Measurements from ENCODE around the gene APOL4. TPM values are rescaled to one million over a fixed set of nuclear protein-coding genes. Genes with fewer than 3 reads are reported as not detected.
"Not testable (repeated sequence)": the region's sequence is repeated elsewhere in the genome, so short reads cannot be mapped to it uniquely, and the experiment has no call there.

Gene APOL4
- total RNA-seq, 2 experiments from 2014 or later, result 0.53 to 0.67 TPM

DNA sequence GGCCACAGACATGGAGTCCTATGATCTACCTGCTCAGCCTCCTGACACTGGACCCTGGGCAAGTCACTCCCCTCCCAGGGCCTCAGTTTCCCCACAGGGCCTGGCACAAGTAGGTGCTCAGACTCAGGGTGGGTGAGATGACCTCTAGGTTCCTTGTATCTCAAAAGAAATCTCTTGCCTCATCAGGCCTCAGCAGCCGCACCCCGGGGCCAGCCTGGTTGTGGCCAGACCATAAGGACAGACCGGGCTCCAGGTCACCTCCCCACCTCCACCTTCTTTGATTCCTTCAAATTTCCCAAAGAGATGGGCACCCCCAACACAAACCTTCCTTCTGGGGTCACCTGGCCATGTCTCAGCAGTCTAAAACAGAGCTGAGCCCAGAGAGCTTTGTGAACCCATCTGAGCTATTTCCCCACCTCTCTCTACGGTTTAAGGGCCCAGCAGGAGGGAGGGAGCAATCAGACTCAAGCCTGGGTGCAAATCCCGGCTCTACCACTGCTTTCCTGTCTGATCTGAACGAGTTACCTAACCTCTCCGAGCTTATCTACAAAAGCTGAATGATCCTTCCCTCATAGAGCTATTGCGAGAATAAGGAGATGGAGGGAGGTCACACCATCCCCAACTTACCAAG is 2.5 kb upstream of the APOL4 start:
- intact Hi-C loops (cut with micrococcal nuclease), result no loop called here
- no peaks in the 10 kb centered on the region for H3K4me1 Mint-ChIP-seq (ENCODE audit: low read depth)
- peaks cover under 1% of the 10 kb centered on the region for H3K9me3 Mint-ChIP-seq
- peaks cover 11% of the 10 kb centered on the region for H3K27me3 Mint-ChIP-seq
- no peak overlapping the region for H3K4me3 Mint-ChIP-seq
- ChIA-PET CTCF (interaction anchor here (1.2 kb wide), 1 partner anchor 23 kb away, joined by 3 read pairs; no protein-coding TSS in a partner anchor), POLR2A (no interaction called here)
- H3K36me3 Mint-ChIP-seq, result no peaks in the 10 kb centered on the region
- no peak for DNase-seq
- H3K27ac Mint-ChIP-seq, result no peak overlapping the region

DNA sequence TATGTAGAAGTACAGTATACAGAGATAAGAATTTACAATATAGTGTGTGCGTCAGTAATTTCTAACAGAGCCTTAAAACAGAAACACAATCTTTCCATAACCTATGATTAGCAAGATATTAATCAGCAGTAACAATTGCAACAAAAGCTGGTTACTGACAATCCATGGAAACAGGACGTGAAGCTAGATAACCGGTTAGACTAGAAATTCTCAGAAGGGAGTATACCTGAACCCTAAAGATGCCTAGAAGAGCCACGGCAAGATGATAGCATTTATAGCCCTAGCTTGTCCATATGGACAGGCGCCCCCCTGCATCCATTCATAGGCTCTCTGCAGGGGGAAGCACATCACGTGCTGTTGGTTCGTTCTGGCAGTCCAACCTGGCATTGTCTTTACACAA is 1.8 kb upstream of the APOL4 start:
- H3K4me3 Mint-ChIP-seq; H3K9me3 Mint-ChIP-seq; H3K27me3 Mint-ChIP-seq; H3K4me1 Mint-ChIP-seq (ENCODE audit: low read depth); DNase-seq; intact Hi-C loops (cut with micrococcal nuclease); POLR2A ChIA-PET; H3K36me3 Mint-ChIP-seq; H3K27ac Mint-ChIP-seq: not testable (repeated sequence)
- CTCF ChIA-PET, result interaction anchor here (0.9 kb wide), 1 partner anchor 25 kb away, joined by 3 read pairs; no protein-coding TSS in a partner anchor

DNA sequence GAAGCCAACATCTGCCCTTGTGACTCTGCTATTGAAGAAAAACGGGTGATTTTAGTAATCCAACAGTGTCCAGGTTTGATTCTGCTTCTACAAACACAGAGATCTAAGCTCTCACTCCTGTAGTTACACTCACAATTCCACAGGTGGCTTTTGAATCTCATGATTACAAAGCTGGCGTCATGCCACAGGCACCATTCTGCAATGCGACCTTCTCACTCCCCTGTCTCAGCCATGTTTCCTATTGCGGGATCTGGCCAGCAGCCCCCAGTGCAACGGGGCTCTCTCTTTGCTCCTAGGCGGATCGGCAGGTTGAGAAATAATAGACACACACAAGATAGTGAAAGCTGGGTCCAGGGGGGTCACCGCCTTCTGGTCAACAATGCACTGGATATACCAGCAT is 1.3 kb upstream of the APOL4 start:
- DNase-seq; H3K27me3 Mint-ChIP-seq; H3K4me1 Mint-ChIP-seq (ENCODE audit: low read depth); H3K9me3 Mint-ChIP-seq; H3K36me3 Mint-ChIP-seq; intact Hi-C loops (cut with micrococcal nuclease); H3K27ac Mint-ChIP-seq; POLR2A ChIA-PET; H3K4me3 Mint-ChIP-seq: not testable (repeated sequence)
- CTCF ChIA-PET, result interaction anchor here (0.9 kb wide), 1 partner anchor 25 kb away, joined by 3 read pairs; no protein-coding TSS in a partner anchor

- CTCF ChIA-PET; H3K9me3 Mint-ChIP-seq; H3K4me3 Mint-ChIP-seq; H3K36me3 Mint-ChIP-seq; POLR2A ChIA-PET; H3K27ac Mint-ChIP-seq; intact Hi-C loops (cut with micrococcal nuclease); DNase-seq; H3K27me3 Mint-ChIP-seq: not testable (repeated sequence)
- peaks cover 17% of the 10 kb centered on the region for H3K4me1 Mint-ChIP-seq (ENCODE audit: low read depth)
Observed at GRCh38 chr22:36201025-36201424, 584 bp downstream of the APOL4 start.

DNA sequence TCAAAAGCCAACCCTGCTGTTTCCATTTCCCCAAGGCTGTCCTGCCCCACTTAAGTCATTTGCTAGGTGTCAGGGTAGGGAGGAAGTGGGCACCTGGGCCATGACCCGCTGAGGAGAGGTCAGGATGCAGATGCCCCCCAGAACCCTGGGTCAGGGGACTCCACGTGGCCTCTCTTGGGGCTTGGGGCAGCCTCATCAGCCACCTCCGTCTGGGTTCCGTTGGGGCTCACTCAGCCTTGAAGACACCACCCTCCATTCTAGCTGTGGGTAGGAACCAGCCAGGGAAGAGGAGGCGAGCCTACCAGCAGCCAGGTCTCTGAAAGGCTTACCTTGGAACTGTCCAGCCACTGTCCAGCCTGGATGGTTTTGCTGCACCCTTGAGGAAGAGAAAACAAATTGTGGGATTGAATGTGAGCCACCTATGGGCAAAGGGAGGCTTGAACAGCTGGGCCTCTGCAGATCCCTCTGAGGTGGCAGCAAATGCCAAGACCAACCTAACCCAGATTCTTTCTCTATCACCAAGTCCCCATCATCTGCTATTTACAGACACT is 2.5 kb downstream of the APOL4 start:
- no peak for DNase-seq
- Mint-ChIP-seq H3K4me1 (ENCODE audit: low read depth) (peaks cover 24% of the 10 kb centered on the region), H3K9me3 (no peaks in the 10 kb centered on the region), H3K36me3 (no peaks in the 10 kb centered on the region), H3K27me3 (peaks cover 3% of the 10 kb centered on the region), H3K27ac (no peak overlapping the region), H3K4me3 (no peak overlapping the region)
- intact Hi-C loops (cut with micrococcal nuclease), result loop anchor here (5.0 kb wide), 1 partner anchor 42 kb away; no protein-coding TSS in a partner anchor
- ChIA-PET POLR2A (no interaction called here), CTCF (interaction anchor here (1.0 to 1.6 kb wide), 2 partner anchors 16 to 79 kb away, joined by 3 read pairs; no protein-coding TSS in a partner anchor)

DNA sequence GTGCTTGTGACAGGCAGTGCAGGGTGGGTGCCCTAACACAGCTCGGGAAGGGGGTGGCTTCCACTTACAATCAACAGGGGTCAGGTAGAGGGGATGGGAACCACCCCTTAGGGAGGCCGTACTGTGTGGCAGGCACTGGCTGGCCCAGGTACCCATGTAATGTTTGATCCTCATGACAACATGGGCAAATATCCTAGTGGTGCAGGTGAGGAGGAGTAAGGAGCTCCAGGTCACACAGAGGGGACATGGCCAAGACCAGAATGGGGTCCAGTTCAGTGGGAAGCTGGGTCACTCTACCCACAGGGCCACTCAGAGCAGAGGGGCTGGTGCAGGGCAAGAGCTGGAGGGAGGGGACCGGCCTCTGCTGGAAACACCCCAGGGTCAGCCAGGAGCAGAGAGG is 3.1 kb downstream of the APOL4 start:
- H3K36me3 Mint-ChIP-seq, result no peaks in the 10 kb centered on the region
- peaks cover 24% of the 10 kb centered on the region for H3K4me1 Mint-ChIP-seq (ENCODE audit: low read depth)

DNA sequence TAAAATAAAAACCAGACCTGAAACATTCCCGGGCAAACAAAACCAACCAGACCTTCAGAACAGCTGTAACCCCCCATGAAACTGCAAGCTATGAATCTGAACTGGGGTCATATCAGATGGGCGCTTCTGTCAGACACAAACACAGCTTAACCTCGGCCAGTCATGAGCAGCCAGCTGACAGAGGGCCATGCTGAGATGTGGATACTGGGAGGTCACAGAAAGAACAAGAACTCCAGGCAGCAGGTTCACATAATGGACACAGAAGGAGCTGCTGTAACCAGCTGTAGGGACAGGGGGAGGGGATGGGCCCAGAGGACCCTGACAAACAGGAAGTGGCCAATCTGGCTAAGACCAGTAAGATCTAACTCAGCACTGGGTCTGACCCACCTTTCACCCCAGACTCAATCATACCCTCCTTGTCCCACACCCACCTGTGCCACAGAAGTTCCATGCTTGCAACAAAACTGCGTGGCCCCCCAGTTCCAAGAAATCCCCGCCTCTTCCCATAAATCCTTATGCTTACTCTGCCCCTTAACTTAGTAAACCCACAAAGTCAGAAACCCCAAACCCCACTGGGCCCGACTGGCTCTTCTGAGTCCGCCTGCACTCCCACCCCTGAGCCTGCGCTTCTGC is 4.0 kb downstream of the APOL4 start:
- no peak overlapping the region for H3K27ac Mint-ChIP-seq
- no peak overlapping the region for H3K4me3 Mint-ChIP-seq
- peak; percentile 45 for DNase-seq
- intact Hi-C loops (cut with micrococcal nuclease), result loop anchor here (5.0 kb wide), 1 partner anchor 40 kb away; no protein-coding TSS in a partner anchor
- POLR2A ChIA-PET, result interaction anchor here (1.0 kb wide), 1 partner anchor 40 kb away, joined by 4 read pairs; no protein-coding TSS in a partner anchor
- H3K9me3 Mint-ChIP-seq, result no peaks in the 10 kb centered on the region
- CTCF ChIA-PET, result interaction anchor here (0.9 to 4.8 kb wide), 6 partner anchors 18 to 289 kb away, joined by 3 to 25 read pairs (median 7); partner anchors contain the start of gene APOL2
- peaks cover 3% of the 10 kb centered on the region for H3K27me3 Mint-ChIP-seq
- peaks cover 24% of the 10 kb centered on the region for H3K4me1 Mint-ChIP-seq (ENCODE audit: low read depth)
- H3K36me3 Mint-ChIP-seq, result no peaks in the 10 kb centered on the region

More for the DNA sequence above, 3.1 kb downstream of the APOL4 start:
- Mint-ChIP-seq H3K27ac (no peak overlapping the region), H3K27me3 (peaks cover 3% of the 10 kb centered on the region), H3K9me3 (no peaks in the 10 kb centered on the region), H3K4me3 (no peak overlapping the region)
- no peak for DNase-seq
- intact Hi-C loops (cut with micrococcal nuclease), result loop anchor here (5.0 kb wide), 1 partner anchor 41 kb away; no protein-coding TSS in a partner anchor
- ChIA-PET POLR2A (no interaction called here), CTCF (interaction anchor here (1.0 to 4.8 kb wide), 4 partner anchors 16 to 79 kb away, joined by 3 to 25 read pairs (median 6); partner anchors contain the start of gene APOL2)

GRCh38 chr22:36197065-36197440 is 4.6 kb downstream of the APOL4 start:
- DNase-seq, result no peak
- Mint-ChIP-seq H3K4me3 (no peak overlapping the region), H3K9me3 (no peaks in the 10 kb centered on the region), H3K36me3 (no peaks in the 10 kb centered on the region), H3K4me1 (ENCODE audit: low read depth) (peaks cover 24% of the 10 kb centered on the region), H3K27ac (no peak overlapping the region), H3K27me3 (peaks cover 1% of the 10 kb centered on the region)
- intact Hi-C loops (cut with micrococcal nuclease), result loop anchor here (5.0 kb wide), 1 partner anchor 40 kb away; no protein-coding TSS in a partner anchor
- CTCF ChIA-PET, result interaction anchor here (0.9 to 4.8 kb wide), 6 partner anchors 17 to 290 kb away, joined by 3 to 25 read pairs (median 7); partner anchors contain the start of gene APOL2
- POLR2A ChIA-PET, result interaction anchor here (1.0 kb wide), 1 partner anchor 41 kb away, joined by 4 read pairs; no protein-coding TSS in a partner anchor

DNA sequence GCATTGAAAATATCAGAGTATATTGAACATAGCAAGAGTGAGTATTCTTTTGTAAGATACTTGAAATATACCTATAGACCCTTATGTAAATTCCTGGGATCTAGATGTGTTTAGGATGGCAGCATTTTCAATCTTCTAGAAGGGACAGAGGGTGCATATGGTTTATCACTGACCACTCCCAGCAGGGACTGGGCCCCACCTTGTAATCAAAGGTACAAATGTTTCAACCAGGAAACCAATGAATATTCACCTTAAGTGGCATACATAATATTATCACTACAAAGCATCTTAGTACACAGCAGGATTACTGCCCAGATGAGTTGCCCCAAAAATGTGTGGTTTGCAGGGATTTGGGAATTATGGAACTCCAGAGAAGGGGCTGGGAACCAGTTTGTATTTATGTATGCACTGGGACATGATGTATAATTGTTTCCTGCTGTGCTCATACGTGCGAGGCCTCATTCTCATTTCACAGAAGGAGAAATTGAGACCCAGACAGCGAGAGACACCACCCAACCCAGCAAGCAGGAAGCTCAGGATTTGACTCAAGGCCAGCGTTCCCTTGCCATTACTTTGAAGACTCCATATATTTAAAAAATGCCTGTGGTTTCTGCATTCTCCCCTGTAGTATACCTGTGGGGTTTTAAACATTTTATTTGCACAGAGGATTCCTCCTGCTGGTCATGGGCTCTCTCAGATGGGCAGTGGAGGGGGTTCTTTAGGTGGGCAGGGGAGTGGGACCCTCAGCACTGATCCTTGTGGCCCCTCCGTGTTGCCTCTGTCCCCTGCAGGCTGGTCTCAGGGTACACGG is 5.2 kb downstream of the APOL4 start:
- H3K27ac Mint-ChIP-seq, result no peak overlapping the region
- peaks cover 24% of the 10 kb centered on the region for H3K4me1 Mint-ChIP-seq (ENCODE audit: low read depth)

GRCh38 chr22:36194971-36195370 is 6.6 kb downstream of the APOL4 start:
- Mint-ChIP-seq H3K36me3 (no peaks in the 10 kb centered on the region), H3K4me3 (no peak overlapping the region), H3K27me3 (no peaks in the 10 kb centered on the region), H3K4me1 (ENCODE audit: low read depth) (peaks cover 24% of the 10 kb centered on the region), H3K27ac (no peak overlapping the region), H3K9me3 (no peaks in the 10 kb centered on the region)
- peak; percentile 63 for DNase-seq
- CTCF ChIA-PET, result interaction anchor here (0.6 to 4.8 kb wide), 15 partner anchors 12 to 292 kb away, joined by 3 to 25 read pairs (median 3); partner anchors contain the start of genes APOL1 and APOL2
- intact Hi-C loops (cut with micrococcal nuclease), result loop anchor here (1.0 to 5.0 kb wide), 4 partner anchors 22 to 82 kb away; partner anchors contain the start of gene APOL2
- POLR2A ChIA-PET, result no interaction called here

More for the DNA sequence above, 5.2 kb downstream of the APOL4 start:
- no peak overlapping the region for H3K4me3 Mint-ChIP-seq
- CTCF ChIA-PET, result interaction anchor here (0.7 to 4.8 kb wide), 8 partner anchors 16 to 290 kb away, joined by 3 to 25 read pairs (median 7); partner anchors contain the start of gene APOL2
- POLR2A ChIA-PET, result no interaction called here
- no peaks in the 10 kb centered on the region for H3K27me3 Mint-ChIP-seq
- no peak for DNase-seq
- no peaks in the 10 kb centered on the region for H3K36me3 Mint-ChIP-seq
- no peaks in the 10 kb centered on the region for H3K9me3 Mint-ChIP-seq
- intact Hi-C loops (cut with micrococcal nuclease), result loop anchor here (5.0 kb wide), 1 partner anchor 39 kb away; no protein-coding TSS in a partner anchor

DNA sequence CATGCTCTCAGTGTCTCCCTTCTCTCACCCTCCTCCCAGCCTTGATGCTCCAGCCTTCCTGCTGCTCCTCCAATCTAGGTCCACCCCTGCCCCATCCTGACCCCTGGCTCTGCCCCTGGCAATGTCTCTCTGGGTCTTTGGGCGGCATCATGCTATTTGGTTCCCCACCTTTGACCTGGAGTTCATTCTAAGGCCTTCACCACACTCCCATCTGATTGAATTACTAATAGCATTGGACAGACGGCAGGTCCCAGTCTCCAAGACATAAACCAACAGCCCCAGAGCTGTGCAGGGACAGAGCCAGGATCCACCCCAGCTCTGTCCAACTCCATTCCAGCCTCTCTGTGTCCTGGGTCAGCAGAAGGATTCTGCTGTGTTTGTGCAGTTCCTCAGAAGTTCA is 7.2 kb downstream of the APOL4 start:
- intact Hi-C loops (cut with micrococcal nuclease), result no loop called here
- H3K4me3 Mint-ChIP-seq, result no peak overlapping the region
- CTCF ChIA-PET, result interaction anchor here (0.6 to 4.8 kb wide), 15 partner anchors 13 to 292 kb away, joined by 3 to 25 read pairs (median 3); partner anchors contain the start of genes APOL1 and APOL2
- DNase-seq, result no peak
- H3K4me1 Mint-ChIP-seq (ENCODE audit: low read depth), result peaks cover 24% of the 10 kb centered on the region
- H3K9me3 Mint-ChIP-seq, result no peaks in the 10 kb centered on the region
- no peaks in the 10 kb centered on the region for H3K36me3 Mint-ChIP-seq
- no peak overlapping the region for H3K27ac Mint-ChIP-seq
- POLR2A ChIA-PET, result no interaction called here
- no peaks in the 10 kb centered on the region for H3K27me3 Mint-ChIP-seq

Data from activated CD4-positive, alpha-beta memory T cell treated with anti-CD3 and anti-CD28 coated beads for 36 hours (primary cell).